Glomerular visceral epithelial cell (primary cell): Measurements from ENCODE around the gene HM13.
A peak's percentile ranks its signal among the peaks of the same experiment; 100 is the strongest.
"Not testable (repeated sequence)": the region's sequence is repeated elsewhere in the genome, so short reads cannot be mapped to it uniquely, and the experiment has no call there.

Experiments used
- DNase-seq: peaks from one replicate; pipeline ENCODE4 v3.0.0-alpha.2; 2016; ENCODE audit errors: extremely low spot score

HM13 gene, protein sequence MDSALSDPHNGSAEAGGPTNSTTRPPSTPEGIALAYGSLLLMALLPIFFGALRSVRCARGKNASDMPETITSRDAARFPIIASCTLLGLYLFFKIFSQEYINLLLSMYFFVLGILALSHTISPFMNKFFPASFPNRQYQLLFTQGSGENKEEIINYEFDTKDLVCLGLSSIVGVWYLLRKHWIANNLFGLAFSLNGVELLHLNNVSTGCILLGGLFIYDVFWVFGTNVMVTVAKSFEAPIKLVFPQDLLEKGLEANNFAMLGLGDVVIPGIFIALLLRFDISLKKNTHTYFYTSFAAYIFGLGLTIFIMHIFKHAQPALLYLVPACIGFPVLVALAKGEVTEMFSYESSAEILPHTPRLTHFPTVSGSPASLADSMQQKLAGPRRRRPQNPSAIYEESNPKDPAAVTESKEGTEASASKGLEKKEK

GRCh38 chr20:31514154-31515071, at the start of gene HM13:
TSS of gene HM13 (plus strand) at chr20:31514442. CDS start at chr20:31514552, 110 bp downstream.
- DNase-seq: peak; percentile 96

- DNase-seq: not testable (repeated sequence)
Measured at GRCh38 chr20:31470946-31471345, 43.3 kb upstream of the HM13 start.

- DNase-seq: no peak
Measured at GRCh38 chr20:31472395-31473330, 41.6 kb upstream of the HM13 start.

DNA sequence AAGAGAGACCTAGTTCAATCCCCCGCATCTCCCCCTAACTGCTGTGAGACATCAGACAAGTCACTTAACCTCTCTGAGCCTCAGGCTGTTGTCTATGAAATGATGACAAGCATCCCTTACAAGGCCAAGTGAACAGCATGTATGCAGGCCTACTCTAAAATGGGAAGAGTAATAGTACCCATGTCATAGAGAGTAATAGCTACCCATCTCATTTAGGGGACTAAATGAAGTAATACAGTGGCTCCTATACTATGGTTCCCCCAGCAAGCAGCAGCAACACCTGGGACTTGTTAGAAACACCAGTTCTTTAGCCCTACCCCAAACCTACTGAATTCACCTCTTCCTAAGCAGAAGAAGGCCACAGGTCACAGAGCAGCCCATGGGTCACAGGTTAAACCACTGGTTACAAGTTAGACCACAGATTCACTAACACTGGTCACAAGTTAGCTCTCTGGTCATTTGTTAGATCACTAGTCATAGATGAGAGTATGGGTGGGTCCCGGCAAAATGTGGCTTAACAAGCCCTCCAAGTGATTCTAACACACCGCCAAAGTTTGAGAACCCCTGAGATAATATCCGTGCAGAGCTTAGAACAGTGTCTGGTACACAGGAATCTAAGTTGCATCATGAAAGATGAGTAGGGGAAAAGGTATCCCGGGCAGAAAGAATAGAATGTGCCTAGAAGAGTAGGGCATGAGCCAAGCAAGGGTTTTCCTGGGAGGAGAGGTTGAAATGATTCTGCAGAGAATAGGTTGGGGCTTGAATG, 40.7 kb upstream of the HM13 start:
- DNase-seq: no peak

GRCh38 chr20:31474097-31474436, 40.2 kb upstream of the HM13 start:
- no peak for DNase-seq

- DNase-seq: no peak
Measured at GRCh38 chr20:31474758-31475427, 39.3 kb upstream of the HM13 start, which contains the start of the genes DEFB124 and REM1. TSS of gene DEFB124 (minus strand) at chr20:31475127. CDS start at chr20:31473013, 2,114 bp downstream. TSS of gene REM1 (plus strand) at chr20:31475288. CDS start at chr20:31476446, 1,158 bp downstream.

GRCh38 chr20:31475472-31476293, 38.6 kb upstream of the HM13 start:
- DNase-seq: no peak

DNA sequence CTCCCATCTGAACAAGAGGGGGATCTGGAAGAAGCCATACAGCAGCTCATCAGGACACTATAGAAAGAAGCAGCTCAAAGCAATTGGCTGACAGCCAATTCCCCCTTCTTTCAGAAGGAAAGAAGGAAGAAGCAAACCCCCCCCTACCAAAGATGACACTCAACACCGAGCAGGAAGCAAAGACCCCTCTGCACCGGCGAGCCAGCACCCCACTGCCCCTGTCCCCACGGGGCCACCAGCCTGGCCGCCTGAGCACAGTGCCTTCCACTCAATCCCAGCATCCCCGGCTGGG, 38.0 kb upstream of the HM13 start:
- no peak for DNase-seq

GRCh38 chr20:31476643-31477215, 37.5 kb upstream of the HM13 start:
- no peak for DNase-seq

- DNase-seq: no peak
Measured at GRCh38 chr20:31484001-31484400, 30.2 kb upstream of the HM13 start.

GRCh38 chr20:31485450-31486339, 28.5 kb upstream of the HM13 start:
- DNase-seq: peak; percentile 35

GRCh38 chr20:31488115-31488514, 26.1 kb upstream of the HM13 start:
- DNase-seq: no peak

- no peak for DNase-seq
Measured at GRCh38 chr20:31489152-31489551, 25.1 kb upstream of the HM13 start.

GRCh38 chr20:31490752-31491151, 23.5 kb upstream of the HM13 start:
- no peak for DNase-seq

- peak; percentile 30 for DNase-seq
Measured at GRCh38 chr20:31494131-31494530, 20.1 kb upstream of the HM13 start.

DNA sequence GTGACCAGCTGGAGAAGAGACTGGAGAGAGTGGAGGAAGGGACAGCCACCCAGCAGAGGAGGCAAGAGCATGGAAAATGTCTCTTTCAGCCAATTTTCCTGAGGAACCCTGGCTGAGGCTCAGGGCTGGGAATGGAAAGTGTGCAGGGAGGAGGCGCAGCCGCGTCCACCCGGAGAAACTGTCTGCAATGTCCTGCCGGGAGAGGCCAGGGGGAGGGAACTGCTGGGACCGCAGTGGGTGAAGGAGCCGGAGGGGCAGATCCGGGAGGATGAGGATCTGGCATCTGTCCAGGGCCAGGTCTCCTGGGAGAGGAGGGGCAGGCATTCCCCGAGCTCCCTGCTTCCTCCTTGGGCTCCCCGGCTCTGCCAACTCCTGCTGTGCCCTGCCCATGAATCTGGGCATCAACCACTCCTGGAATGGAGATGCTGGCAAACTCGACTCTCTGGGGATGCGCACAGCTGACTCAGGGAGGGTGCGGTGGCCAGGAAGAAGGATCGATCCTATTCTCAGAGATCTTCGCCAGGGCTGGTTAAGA, 17.4 kb upstream of the HM13 start:
- DNase-seq: peak; percentile 37

GRCh38 chr20:31497838-31498540, 16.3 kb upstream of the HM13 start:
- DNase-seq: no peak
